Stimulated activated naive CD4-positive, alpha-beta T cell (primary cell): ENCODE data around the gene FLOT2.
A peak's percentile ranks its signal among the peaks of the same experiment; 100 is the strongest.
"Not testable (repeated sequence)": the region's sequence is repeated elsewhere in the genome, so short reads cannot be mapped to it uniquely, and the experiment has no call there.

Source experiments
- DNase-seq, 6 experiments: peaks; one replicate each; lab custom pipeline; 2025; lab: John Stamatoyannopoulos, UW

Gene FLOT2

GRCh38 chr17:28916302-28916934 lies 18.9 kb upstream of the FLOT2 start:
- DNase-seq: peak in 5 of 6 experiments; percentile 10 to 48 (median 33)

GRCh38 chr17:28912938-28913333 lies 15.4 kb upstream of the FLOT2 start:
- DNase-seq: no peak

GRCh38 chr17:28912281-28912937 lies 14.9 kb upstream of the FLOT2 start:
- peak in 1 of 6 experiments; percentile 5 for DNase-seq

GRCh38 chr17:28911411-28912045 lies 14.0 kb upstream of the FLOT2 start:
- no peak for DNase-seq

GRCh38 chr17:28910534-28910933 lies 13.0 kb upstream of the FLOT2 start:
- DNase-seq: no peak

- no peak for DNase-seq
Observed at GRCh38 chr17:28908640-28909167, 11.2 kb upstream of the FLOT2 start.

- DNase-seq: no peak
Observed at GRCh38 chr17:28907709-28908475, 10.4 kb upstream of the FLOT2 start.

- no peak for DNase-seq
Observed at GRCh38 chr17:28906706-28907438, 9.3 kb upstream of the FLOT2 start.

GRCh38 chr17:28906276-28906675 lies 8.7 kb upstream of the FLOT2 start:
- no peak for DNase-seq

- no peak for DNase-seq
Observed at GRCh38 chr17:28904800-28905199, 7.3 kb upstream of the FLOT2 start.

GRCh38 chr17:28903546-28903841 lies 6.0 kb upstream of the FLOT2 start:
- DNase-seq: not testable (repeated sequence)

- peak; percentile 92 to 97 (median 94) for DNase-seq
Observed at GRCh38 chr17:28902819-28903545, 5.4 kb upstream of the FLOT2 start, which contains the start of gene DHRS13. Gene DHRS13 (minus strand): TSS chr17:28903079. CDS start chr17:28902944, 135 bp downstream.

- peak; percentile 46 to 74 (median 60) for DNase-seq
Observed at GRCh38 chr17:28901866-28902818, 4.6 kb upstream of the FLOT2 start.

- DNase-seq: no peak
Observed at GRCh38 chr17:28900986-28901726, 3.6 kb upstream of the FLOT2 start.

GRCh38 chr17:28899212-28899815 lies 1.8 kb upstream of the FLOT2 start:
- no peak for DNase-seq

GRCh38 chr17:28898527-28898955 lies 1.0 kb upstream of the FLOT2 start:
- no peak for DNase-seq

GRCh38 chr17:28897769-28898526 lies 415 bp upstream of the FLOT2 start:
- peak in 2 of 6 experiments; percentile 31 to 52 for DNase-seq

- no peak for DNase-seq
Observed at GRCh38 chr17:28896491-28896883, 1.0 kb downstream of the FLOT2 start.
